Adrenal gland (tissue), 5 donors: Measurements from ENCODE around the gene LRCH1.

Experiments used
- POLR2A ChIP-seq, 2 donors: fragments of 450-650 bp; IDR thresholded peaks; one replicate each; pipeline ENCODE4 v1.6.1; 2017; ENCODE audit warnings: antibody characterized with exemption in 2 of 2, mild to moderate bottlenecking in 2 of 2, moderate library complexity in 1 of 2
- TF ChIP-seq, protein P1 (sequence below), 6 experiments: fragments of 450-650 bp in 4 of 6; fragments of 200-600 bp in 2 of 6; sonication (generic) in 1 of 6; IDR thresholded peaks; 1 replicate in 5 of 6; 2 replicates in 1 of 6; pipeline versions ENCODE4 v1.5.1 to v1.8.0; 2016 to 2021; ENCODE audit warnings: antibody characterized with exemption in 6 of 6, mild to moderate bottlenecking in 2 of 6, moderate library complexity in 1 of 6
- donor health status: DM: no; HTN: no; CAD: no.

DNA sequence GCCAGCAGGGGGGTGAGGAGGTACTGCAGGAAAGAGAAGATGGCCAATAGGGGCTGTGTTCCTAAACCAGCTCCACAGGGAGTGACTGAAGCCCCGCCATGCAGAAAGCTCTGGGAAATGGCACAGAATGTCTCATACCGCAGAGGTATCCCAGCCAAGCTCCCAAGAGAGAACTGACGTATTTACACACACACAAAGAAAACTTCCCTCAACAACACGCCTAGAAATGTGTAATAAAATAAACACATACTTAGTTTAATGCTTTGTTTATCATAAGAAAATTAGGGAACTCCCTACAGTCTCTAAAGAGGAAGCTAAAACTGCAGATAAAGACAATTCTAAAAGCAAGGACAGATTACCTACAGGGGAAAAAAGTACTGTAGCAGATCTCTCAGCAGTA lies 204.0 kb downstream of the LRCH1 start:
- TF ChIP-seq, protein P1, sequence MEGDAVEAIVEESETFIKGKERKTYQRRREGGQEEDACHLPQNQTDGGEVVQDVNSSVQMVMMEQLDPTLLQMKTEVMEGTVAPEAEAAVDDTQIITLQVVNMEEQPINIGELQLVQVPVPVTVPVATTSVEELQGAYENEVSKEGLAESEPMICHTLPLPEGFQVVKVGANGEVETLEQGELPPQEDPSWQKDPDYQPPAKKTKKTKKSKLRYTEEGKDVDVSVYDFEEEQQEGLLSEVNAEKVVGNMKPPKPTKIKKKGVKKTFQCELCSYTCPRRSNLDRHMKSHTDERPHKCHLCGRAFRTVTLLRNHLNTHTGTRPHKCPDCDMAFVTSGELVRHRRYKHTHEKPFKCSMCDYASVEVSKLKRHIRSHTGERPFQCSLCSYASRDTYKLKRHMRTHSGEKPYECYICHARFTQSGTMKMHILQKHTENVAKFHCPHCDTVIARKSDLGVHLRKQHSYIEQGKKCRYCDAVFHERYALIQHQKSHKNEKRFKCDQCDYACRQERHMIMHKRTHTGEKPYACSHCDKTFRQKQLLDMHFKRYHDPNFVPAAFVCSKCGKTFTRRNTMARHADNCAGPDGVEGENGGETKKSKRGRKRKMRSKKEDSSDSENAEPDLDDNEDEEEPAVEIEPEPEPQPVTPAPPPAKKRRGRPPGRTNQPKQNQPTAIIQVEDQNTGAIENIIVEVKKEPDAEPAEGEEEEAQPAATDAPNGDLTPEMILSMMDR (IDR thresholded peaks at IDR 0.05) = no peak
- no peak for TF ChIP-seq POLR2A (IDR thresholded peaks at IDR 0.05)
